Cardiac fibroblast (primary cell): ENCODE data around the gene CPN2.

ENCODE experiments used
- DNase-seq, 2 donors: peaks; one replicate each; pipeline versions ENCODE4 v3.0.0 to v3.0.0-alpha.2; 2010; ENCODE audit warnings: low read depth in 2 of 2
- H3K4me3 ChIP-seq, 2 donors: replicated peaks in 1 of 2; 1 replicate in 1 of 2; 2 replicates in 1 of 2; pipeline ENCODE4 v1.5.1; 2011; ENCODE audit warnings: low read depth in 2 of 2, low read length in 2 of 2, mild to moderate bottlenecking in 2 of 2, moderate library complexity in 1 of 2
- TF ChIP-seq, protein P1 (sequence below): IDR thresholded peaks from one replicate; pipeline ENCODE4 v1.5.1; 2011; ENCODE audit warnings: low read depth, mild to moderate bottlenecking, low read length, inconsistent platforms

The CPN2 gene

DNA sequence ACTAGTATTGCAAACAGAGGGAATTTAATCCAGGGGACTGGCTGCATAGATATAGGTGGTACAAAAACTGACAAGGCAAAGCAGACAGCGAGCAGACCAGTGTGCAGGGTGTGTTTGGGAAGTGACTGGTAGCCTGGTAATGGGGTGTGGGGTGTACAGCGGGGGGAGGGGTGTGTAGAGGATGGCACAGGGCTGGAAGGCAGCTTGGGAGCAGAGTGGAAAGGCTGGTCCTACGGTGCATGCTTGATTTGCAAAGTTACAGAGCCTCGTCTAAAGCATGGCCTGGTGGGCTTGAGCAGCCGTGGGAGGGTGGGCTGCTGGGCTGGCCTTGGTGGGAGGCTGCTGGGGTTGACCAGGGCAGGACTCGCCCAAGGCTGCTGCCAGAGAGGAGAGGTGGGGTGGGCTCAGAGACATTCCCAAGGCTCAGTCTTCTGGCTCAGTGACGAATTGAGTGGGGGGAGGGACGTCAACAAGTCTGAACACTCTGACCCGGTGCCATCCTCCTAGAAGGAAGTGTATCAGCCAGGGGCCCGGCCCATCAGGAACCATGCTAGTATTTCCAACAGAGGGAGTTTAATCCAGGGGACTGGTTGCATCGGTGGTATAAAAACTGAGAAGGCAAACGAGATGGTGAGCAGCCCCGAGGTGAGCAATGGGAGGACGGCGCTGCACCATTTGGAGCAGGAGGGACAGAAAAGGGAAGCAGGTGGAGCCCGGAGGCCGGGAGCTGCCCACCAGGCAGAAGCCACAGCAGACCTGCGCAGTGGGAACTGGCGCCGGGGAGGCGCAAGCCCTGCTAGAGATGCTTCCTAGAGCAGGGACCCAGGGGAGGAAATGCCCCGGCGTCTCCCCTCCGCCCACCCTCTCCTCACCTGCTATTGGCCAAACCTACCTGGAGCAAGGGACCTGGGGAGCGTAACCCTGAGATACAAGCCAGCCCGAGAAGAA lies 29.2 kb downstream of the CPN2 start:
- H3K4me3 ChIP-seq = no peak overlapping the region
- DNase-seq = no peak
- TF ChIP-seq, protein P1, sequence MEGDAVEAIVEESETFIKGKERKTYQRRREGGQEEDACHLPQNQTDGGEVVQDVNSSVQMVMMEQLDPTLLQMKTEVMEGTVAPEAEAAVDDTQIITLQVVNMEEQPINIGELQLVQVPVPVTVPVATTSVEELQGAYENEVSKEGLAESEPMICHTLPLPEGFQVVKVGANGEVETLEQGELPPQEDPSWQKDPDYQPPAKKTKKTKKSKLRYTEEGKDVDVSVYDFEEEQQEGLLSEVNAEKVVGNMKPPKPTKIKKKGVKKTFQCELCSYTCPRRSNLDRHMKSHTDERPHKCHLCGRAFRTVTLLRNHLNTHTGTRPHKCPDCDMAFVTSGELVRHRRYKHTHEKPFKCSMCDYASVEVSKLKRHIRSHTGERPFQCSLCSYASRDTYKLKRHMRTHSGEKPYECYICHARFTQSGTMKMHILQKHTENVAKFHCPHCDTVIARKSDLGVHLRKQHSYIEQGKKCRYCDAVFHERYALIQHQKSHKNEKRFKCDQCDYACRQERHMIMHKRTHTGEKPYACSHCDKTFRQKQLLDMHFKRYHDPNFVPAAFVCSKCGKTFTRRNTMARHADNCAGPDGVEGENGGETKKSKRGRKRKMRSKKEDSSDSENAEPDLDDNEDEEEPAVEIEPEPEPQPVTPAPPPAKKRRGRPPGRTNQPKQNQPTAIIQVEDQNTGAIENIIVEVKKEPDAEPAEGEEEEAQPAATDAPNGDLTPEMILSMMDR = no peak

DNA sequence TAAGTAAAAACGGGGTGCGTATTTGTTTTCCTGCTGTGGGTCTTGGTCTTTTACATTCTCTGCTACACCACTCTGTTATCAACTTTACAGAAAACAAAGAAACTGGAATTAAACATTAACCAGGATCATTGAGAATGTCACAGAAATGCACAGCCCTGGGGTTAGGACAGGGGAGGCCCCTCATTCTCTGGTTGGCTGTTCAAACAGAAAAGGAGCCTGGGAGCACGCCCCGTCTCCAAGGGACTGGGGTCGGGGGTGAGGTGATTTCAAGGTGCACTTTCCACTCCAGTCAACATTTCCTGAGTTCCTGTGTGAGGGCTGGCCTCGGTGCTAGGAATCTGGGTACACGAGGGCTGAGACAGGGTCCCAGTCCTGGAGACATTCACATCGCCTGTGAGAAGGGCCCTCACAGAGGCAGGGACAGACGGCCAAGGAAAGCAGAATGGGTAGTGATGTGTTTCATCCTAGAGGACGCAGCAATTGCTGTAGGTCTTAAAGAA lies 30.3 kb downstream of the CPN2 start:
- DNase-seq = no peak

DNA sequence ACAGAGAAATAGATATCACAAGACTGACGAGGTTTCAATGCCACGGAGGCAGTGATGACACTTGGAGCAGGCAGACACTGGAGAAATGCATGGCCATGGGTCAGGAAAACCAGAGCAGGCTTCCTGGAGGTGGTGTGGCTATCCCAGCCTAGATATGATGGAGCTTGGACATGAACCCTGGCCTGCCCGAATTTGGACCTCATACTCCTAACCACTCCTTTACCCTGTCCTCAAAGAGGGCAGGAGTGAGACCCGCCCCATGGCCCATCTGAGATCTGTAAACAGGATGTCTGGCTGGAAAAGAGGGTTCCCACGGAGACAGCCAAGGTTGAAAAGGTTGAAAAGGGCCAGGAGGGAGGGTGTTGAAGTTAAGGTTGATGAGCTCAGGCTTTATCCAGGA lies 31.0 kb downstream of the CPN2 start:
- TF ChIP-seq, protein P1 = no peak
- H3K4me3 ChIP-seq = no peak overlapping the region
- DNase-seq = no peak

More for the DNA sequence above, 30.3 kb downstream of the CPN2 start:
- TF ChIP-seq, protein P1 = no peak
- H3K4me3 ChIP-seq = no peak overlapping the region

DNA sequence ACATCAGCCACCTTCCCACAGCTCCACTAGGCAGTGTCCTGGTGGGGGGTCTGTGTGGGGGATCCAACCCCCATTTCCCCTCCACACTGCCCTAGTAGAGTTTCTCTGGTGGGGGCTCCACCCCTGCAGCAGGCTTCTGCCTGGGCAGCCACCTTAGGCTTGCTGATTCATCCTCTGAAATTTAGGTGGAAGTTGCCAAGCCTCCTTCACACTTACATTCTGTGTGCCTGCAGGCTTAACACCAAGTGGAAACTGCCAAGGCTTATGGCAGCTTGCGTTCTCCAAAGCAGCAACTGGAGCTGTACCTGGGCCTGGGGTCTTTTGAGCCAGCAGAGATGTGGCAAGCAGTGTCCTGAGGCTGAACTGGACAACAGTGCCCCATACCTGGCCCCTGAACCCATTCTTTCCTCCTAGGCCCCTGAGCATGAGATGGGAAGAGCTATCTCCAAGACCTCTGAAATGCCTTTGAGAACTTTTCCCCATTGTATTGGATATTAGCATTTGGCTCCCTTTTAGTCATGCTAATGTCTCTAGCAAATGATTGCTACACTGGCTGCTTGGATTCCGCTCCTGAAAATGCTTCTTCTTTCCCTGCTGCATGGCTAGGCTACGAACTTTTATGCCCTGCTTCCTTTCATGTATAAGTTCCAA lies 32.5 kb downstream of the CPN2 start:
- TF ChIP-seq, protein P1 = no peak
- H3K4me3 ChIP-seq = no peak overlapping the region
- DNase-seq = no peak

GRCh38 chr3:194316918-194317317 lies 34.2 kb downstream of the CPN2 start:
- TF ChIP-seq, protein P1 = no peak
- H3K4me3 ChIP-seq = no peak overlapping the region
- no peak for DNase-seq

DNA sequence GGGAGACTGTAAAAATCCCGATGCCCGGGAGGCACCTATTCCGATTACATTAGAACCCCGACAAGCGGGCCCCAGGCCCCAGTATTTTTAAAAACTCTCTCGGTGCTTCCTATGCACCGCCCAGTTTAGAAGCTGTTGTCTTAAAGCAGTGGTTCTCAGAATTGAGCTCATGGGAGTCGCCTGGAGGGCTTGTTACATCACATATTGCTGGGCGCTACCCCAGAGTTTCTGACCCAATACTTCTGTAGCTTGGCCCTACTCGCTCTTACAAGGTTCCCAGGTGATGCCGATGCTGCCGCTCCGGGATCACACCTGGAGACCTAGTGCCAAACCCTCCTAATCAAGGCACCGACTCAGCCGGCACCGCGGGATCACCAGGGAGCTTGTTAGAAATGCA lies 35.2 kb downstream of the CPN2 start:
- H3K4me3 ChIP-seq = peak overlapping the region in 1 of 2 donors; percentile 14
- peak; percentile 58 to 67 for DNase-seq
- TF ChIP-seq, protein P1 = no peak
